Measurements from ENCODE around the gene CCDC17.

DNA sequence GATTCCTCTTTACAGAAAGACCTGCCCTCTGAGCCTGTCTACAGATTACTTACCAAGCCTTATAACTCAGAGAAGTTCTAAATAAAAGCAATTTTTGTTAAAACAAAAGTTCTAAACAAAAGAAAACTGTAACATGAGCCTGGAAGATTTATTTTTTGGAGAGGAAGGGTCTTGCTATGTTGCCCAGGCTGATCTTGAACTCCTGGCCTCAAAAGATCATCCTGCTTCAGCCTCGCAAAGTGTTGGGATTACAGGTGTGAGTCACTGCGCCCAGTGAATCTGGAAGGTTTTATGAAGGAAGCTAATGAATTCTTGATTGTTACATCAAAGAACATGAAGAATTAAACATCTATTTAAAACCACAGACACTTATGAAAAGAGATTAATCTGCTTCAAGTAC is 35.4 kb upstream of the CCDC17 start:
- TF ChIP-seq, protein P1, sequence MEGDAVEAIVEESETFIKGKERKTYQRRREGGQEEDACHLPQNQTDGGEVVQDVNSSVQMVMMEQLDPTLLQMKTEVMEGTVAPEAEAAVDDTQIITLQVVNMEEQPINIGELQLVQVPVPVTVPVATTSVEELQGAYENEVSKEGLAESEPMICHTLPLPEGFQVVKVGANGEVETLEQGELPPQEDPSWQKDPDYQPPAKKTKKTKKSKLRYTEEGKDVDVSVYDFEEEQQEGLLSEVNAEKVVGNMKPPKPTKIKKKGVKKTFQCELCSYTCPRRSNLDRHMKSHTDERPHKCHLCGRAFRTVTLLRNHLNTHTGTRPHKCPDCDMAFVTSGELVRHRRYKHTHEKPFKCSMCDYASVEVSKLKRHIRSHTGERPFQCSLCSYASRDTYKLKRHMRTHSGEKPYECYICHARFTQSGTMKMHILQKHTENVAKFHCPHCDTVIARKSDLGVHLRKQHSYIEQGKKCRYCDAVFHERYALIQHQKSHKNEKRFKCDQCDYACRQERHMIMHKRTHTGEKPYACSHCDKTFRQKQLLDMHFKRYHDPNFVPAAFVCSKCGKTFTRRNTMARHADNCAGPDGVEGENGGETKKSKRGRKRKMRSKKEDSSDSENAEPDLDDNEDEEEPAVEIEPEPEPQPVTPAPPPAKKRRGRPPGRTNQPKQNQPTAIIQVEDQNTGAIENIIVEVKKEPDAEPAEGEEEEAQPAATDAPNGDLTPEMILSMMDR (conservative IDR thresholded peaks at IDR 0.05): no peak
- no peak for TF ChIP-seq EZH2 (IDR thresholded peaks at IDR 0.05; ENCODE audit: low read depth)
